ENCODE data around the gene LMAN1L. TPM values are rescaled to one million over a fixed set of nuclear protein-coding genes. Genes with fewer than 3 reads are reported as not detected.

The LMAN1L gene
- total and polyA plus RNA-seq, 10 donors: 2.4 to 164 (median 81.2) TPM

DNA sequence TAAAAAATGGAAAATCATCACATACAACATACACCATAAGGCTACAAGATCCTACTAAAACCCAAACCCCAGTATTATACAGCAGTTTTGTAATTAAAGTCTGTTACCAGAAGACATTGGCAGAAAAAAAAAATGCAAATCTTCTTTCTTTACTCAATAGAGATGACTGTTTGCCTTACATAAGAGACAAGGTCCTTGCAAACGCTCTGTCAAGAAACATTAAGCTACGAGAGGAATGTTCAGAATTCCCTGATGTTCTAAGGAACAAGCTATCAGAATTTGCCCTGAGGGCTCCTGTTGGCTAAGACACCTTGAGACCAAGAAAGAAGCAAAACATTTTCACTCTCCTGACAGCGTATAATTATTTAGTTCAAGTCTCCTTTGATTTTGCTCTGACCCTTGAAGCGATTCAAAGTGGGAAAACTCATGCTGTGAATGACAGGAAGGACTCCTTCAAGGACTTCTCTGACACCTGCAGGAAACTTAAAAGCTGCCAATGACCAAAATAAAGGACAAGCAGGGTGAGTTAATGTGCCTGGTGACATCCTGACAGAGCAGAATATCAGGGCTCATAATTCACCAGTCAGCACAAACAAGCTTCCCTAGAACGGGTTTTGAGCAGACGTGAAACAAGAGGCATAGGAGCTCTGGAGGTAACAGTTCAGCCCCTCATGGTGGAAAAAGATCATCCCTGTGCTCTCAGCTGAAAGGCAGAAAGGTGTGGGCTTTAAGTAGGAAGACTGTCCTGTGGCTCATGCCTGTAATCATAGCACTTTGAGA lies 58.0 kb downstream of the LMAN1L start:
- intact Hi-C loops (cut with DNase I; ENCODE audit: low total_unique reads): no loop called here
- Histone ChIP-seq H3K4me1 (peaks cover 62 to 80% (median 76%) of the 10 kb centered on the region in 6 donors), H3K9me3 (no peaks in the 10 kb centered on the region), H3K27ac (peak overlapping the region; percentile 69 to 99 (median 94)), H3K36me3 (peaks cover 0 to 18% (median 0%) of the 10 kb centered on the region in 6 donors), H3K27me3 (replicated peaks in 1 of 7) (no peaks in the 10 kb centered on the region), H3K4me3 (peak overlapping the region in 3 of 8 donors; percentile 4 to 89 (median 61))
- DNase-seq: no peak
- TF ChIP-seq POLR2AphosphoS5 (IDR thresholded peaks at IDR 0.05) (no peak), POLR2A (IDR thresholded peaks at IDR 0.05) (no peak)
- TF ChIP-seq, protein P1, sequence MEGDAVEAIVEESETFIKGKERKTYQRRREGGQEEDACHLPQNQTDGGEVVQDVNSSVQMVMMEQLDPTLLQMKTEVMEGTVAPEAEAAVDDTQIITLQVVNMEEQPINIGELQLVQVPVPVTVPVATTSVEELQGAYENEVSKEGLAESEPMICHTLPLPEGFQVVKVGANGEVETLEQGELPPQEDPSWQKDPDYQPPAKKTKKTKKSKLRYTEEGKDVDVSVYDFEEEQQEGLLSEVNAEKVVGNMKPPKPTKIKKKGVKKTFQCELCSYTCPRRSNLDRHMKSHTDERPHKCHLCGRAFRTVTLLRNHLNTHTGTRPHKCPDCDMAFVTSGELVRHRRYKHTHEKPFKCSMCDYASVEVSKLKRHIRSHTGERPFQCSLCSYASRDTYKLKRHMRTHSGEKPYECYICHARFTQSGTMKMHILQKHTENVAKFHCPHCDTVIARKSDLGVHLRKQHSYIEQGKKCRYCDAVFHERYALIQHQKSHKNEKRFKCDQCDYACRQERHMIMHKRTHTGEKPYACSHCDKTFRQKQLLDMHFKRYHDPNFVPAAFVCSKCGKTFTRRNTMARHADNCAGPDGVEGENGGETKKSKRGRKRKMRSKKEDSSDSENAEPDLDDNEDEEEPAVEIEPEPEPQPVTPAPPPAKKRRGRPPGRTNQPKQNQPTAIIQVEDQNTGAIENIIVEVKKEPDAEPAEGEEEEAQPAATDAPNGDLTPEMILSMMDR (IDR thresholded peaks at IDR 0.05 in 8 of 11, conservative IDR thresholded peaks at IDR 0.05 in 3 of 11): no peak
- WGBS, 5 donors: 7 to 15% (median 8%) methylated on average over 6 of the region's 6 CpGs

DNA sequence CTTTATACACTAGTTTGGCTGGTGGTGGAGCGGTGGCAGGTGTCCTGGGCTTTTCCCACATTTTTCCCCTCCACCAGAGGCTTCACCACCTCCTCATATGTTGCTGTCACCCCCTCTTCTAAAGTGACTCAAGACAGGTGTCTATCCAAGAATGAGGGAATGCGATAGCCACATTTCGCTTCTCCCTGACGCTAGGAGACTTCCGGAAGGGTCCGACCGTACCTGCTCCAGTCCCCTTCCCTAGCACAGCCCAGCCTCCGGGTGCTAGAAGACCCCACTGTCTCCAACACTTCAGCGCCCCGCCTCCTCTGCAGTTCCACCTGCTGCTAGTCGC lies 60.0 kb downstream of the LMAN1L start:
- peaks cover 0 to 12% (median 0%) of the 10 kb centered on the region in 6 donors for H3K36me3 ChIP-seq
- TF ChIP-seq, protein P1 (IDR thresholded peaks at IDR 0.05 in 8 of 11, conservative IDR thresholded peaks at IDR 0.05 in 3 of 11): no peak
- TF ChIP-seq POLR2AphosphoS5 (IDR thresholded peaks at IDR 0.05) (no peak), POLR2A (IDR thresholded peaks at IDR 0.05) (no peak)
- WGBS, 5 donors: 0 to 1% (median 1%) methylated on average over 8 to 11 of the region's 11 CpGs
- DNase-seq: no peak
- H3K27me3 ChIP-seq (replicated peaks in 1 of 7): no peaks in the 10 kb centered on the region
- intact Hi-C loops (cut with DNase I; ENCODE audit: low total_unique reads): no loop called here
- H3K4me3 ChIP-seq: peak overlapping the region; percentile 57 to 89 (median 73)
- no peaks in the 10 kb centered on the region for H3K9me3 ChIP-seq
- H3K4me1 ChIP-seq: peaks cover 49 to 60% (median 57%) of the 10 kb centered on the region in 6 donors
- H3K27ac ChIP-seq: peak overlapping the region; percentile 92 to 99 (median 96)

DNA sequence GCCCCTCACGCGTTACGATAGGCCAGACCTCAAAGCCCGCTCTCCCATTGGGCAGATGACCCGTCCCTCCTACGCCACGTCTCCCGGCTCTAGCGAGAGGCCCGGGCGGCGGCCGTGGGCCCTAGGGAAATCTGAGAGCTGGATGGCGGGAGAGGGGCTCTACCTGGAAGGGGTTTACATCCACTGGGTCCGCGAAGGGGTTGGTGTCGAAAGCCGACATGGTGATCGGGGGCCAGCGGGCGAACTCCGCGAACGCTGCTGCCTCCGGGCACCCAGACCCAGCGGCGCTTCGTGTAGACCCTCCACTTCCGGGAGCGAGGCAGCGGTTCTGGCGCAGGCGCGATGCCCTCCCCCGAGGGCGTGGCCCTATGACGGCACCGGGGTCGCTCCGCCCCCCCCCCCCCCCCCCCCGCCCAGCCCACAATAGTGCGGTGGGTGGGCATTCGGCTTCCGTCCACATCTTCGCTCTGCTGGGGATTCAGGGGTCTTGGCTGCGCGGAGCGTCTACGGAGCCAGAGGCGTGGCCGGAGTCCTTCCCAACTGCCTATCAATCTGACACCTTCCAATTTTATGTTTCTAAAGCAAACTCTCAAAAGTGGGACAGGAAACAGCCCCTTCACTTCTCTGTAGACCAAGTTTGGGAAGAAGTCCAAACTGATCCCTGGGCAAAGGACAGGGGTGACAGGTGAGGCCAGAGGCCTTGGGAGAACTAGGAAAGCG lies 60.6 kb downstream of the LMAN1L start, which contains the start of gene SCAMP2:
SCAMP2 (minus strand) TSS at position 330 of the 720 bp plus-strand sequence; CDS start at position 220, 110 bp downstream.
- no peaks in the 10 kb centered on the region for H3K9me3 ChIP-seq
- peaks cover 43 to 54% (median 52%) of the 10 kb centered on the region in 6 donors for H3K4me1 ChIP-seq
- intact Hi-C loops (cut with DNase I; ENCODE audit: low total_unique reads): no loop called here
- H3K36me3 ChIP-seq: peaks cover 0 to 12% (median 0%) of the 10 kb centered on the region in 6 donors
- DNase-seq: peak; percentile 97
- WGBS, 5 donors: 0 to 1% (median 1%) methylated on average over 16 to 52 of the region's 52 CpGs
- peak within 1 kb of the TSS; percentile 57 to 89 (median 73) for H3K4me3 ChIP-seq
- peak; percentile 94 to 98 (median 97) for TF ChIP-seq POLR2AphosphoS5 (IDR thresholded peaks at IDR 0.05)
- TF ChIP-seq, protein P1 (IDR thresholded peaks at IDR 0.05 in 8 of 11, conservative IDR thresholded peaks at IDR 0.05 in 3 of 11): peak in 3 of 11 experiments; percentile 14 to 18 (median 14)
- peak in 1 of 3 donors; percentile 72 for TF ChIP-seq POLR2A (IDR thresholded peaks at IDR 0.05)
- peak within 1 kb of the TSS; percentile 92 to 99 (median 96) for H3K27ac ChIP-seq
- H3K27me3 ChIP-seq (replicated peaks in 1 of 7): no peaks in the 10 kb centered on the region
